GM04504 (cell line): Measurements from ENCODE around the gene C1QTNF2.

Experiments
- DNase-seq: peaks from one replicate; pipeline ENCODE4 v3.0.0-alpha.2; 2012; ENCODE audit warnings: low read depth

The C1QTNF2 gene

DNA sequence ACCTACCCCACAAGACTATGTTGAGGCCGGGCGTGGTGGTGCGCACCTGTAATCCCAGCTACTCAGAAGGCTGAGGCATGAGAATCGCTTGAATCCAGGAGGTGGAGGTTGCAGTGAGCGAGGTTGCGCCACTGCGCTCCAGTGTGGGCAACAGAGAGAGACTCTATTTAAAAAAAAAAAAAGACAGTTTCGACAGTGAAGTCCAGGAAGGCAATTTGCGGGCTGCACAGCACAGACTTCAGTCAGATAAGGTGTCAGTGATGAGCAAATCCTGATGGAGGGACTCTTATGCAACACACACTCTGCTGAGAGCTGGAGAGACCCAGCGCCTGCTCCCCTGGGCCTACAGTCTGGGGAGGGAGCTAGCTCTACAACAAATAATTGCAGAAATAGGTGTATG is 72.2 kb downstream of the C1QTNF2 start:
- no peak for DNase-seq

DNA sequence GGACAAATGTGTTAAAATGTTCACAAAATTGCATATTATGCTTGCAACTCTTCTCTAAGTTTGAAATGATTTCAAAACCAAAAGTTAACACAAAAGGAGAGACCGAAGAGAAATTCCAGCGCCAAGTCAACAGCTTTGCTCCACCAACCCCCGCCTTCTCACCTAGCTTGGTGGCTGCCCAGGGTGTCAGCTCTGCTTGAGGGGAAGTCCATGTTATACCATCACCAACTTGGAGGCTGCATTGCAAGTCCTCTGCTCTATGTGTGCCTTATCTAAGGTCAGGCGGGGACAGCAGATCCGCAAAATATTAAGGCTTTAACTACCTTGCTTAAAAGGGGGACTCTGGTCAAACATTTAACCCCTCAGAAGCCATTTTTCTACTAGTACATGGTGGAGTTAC is 72.7 kb downstream of the C1QTNF2 start:
- DNase-seq, result no peak
